Measurements from ENCODE around the gene CTLA4.

Gene CTLA4

GRCh38 chr2:203887677-203888076 lies 20.1 kb downstream of the CTLA4 start:
- peak; percentile 28 for DNase-seq (ENCODE audit: low read depth)
- H3K4me3 ChIP-seq (replicated peaks; ENCODE audit: low read depth, low read length), result no peak overlapping the region
- no peak for TF ChIP-seq CTCF (IDR thresholded peaks at IDR 0.05; ENCODE audit: low read length, missing control alignments)

- DNase-seq (ENCODE audit: low read depth), result no peak
- no peak for TF ChIP-seq CTCF (IDR thresholded peaks at IDR 0.05; ENCODE audit: low read length, missing control alignments)
- no peak overlapping the region for H3K4me3 ChIP-seq (replicated peaks; ENCODE audit: low read depth, low read length)
These were observed 22.0 kb downstream of the CTLA4 start for GRCh38 chr2:203889542-203889941.

GRCh38 chr2:203889944-203890343 lies 22.4 kb downstream of the CTLA4 start:
- H3K4me3 ChIP-seq (replicated peaks; ENCODE audit: low read depth, low read length), result no peak overlapping the region
- TF ChIP-seq CTCF (IDR thresholded peaks at IDR 0.05; ENCODE audit: low read length, missing control alignments), result no peak
- no peak for DNase-seq (ENCODE audit: low read depth)

- TF ChIP-seq CTCF (IDR thresholded peaks at IDR 0.05; ENCODE audit: low read length, missing control alignments), result no peak
- no peak for DNase-seq (ENCODE audit: low read depth)
These were observed 23.2 kb downstream of the CTLA4 start for GRCh38 chr2:203890733-203891132.

GRCh38 chr2:203891474-203891873 lies 23.9 kb downstream of the CTLA4 start:
- H3K4me3 ChIP-seq (replicated peaks; ENCODE audit: low read depth, low read length), result no peak overlapping the region
- TF ChIP-seq CTCF (IDR thresholded peaks at IDR 0.05; ENCODE audit: low read length, missing control alignments), result no peak
- DNase-seq (ENCODE audit: low read depth), result peak; percentile 18

More at GRCh38 chr2:203890733-203891132, 23.2 kb downstream of the CTLA4 start:
- no peak overlapping the region for H3K4me3 ChIP-seq (replicated peaks; ENCODE audit: low read depth, low read length)

- no peak overlapping the region for H3K4me3 ChIP-seq (replicated peaks; ENCODE audit: low read depth, low read length)
- no peak for TF ChIP-seq CTCF (IDR thresholded peaks at IDR 0.05; ENCODE audit: low read length, missing control alignments)
- no peak for DNase-seq (ENCODE audit: low read depth)
These were observed 24.6 kb downstream of the CTLA4 start for GRCh38 chr2:203892207-203892606.

- peak; percentile 65 for DNase-seq (ENCODE audit: low read depth)
- TF ChIP-seq CTCF (IDR thresholded peaks at IDR 0.05; ENCODE audit: low read length, missing control alignments), result no peak
These were observed 25.8 kb downstream of the CTLA4 start for GRCh38 chr2:203893401-203893800.

More at GRCh38 chr2:203893401-203893800, 25.8 kb downstream of the CTLA4 start:
- H3K4me3 ChIP-seq (replicated peaks; ENCODE audit: low read depth, low read length), result no peak overlapping the region

Measured in fibroblast of pulmonary artery (primary cell).